Parathyroid adenoma (tissue), 2 donors: ENCODE data around the gene ATP8B1.

Source experiments
- H2AFZ ChIP-seq: fragments of 300-600 bp; sonication (generic); one replicate; pipeline ENCODE4 v1.7.0; 2017; ENCODE audit warnings: antibody characterized with exemption, mild to moderate bottlenecking
- H3K27ac ChIP-seq: fragments of 300-600 bp; sonication (generic); one replicate; pipeline ENCODE4 v1.7.0; 2017
- H3K27me3 ChIP-seq: fragments of 300-600 bp; sonication (generic); one replicate; pipeline ENCODE4 v1.7.0; 2017; ENCODE audit warnings: low read length; ENCODE audit not compliant: control insufficient read depth, insufficient read depth
- H3K36me3 ChIP-seq: fragments of 300-600 bp; sonication (generic); one replicate; pipeline ENCODE4 v1.7.0; 2017; ENCODE audit warnings: low read length; ENCODE audit not compliant: control insufficient read depth, insufficient read depth
- H3K4me1 ChIP-seq: fragments of 300-600 bp; sonication (generic); one replicate; pipeline ENCODE4 v1.7.0; 2017; ENCODE audit warnings: control low read depth
- H3K4me2 ChIP-seq: fragments of 300-600 bp; sonication (generic); one replicate; pipeline ENCODE4 v1.7.0; 2017; ENCODE audit warnings: low read length
- H3K4me3 ChIP-seq: fragments of 300-600 bp; sonication (generic); one replicate; pipeline ENCODE4 v1.7.0; 2017; ENCODE audit warnings: low read depth, low read length
- H3K79me2 ChIP-seq: fragments of 300-600 bp; sonication (generic); one replicate; pipeline ENCODE4 v1.7.0; 2017; ENCODE audit warnings: control low read depth
- H3K9ac ChIP-seq: fragments of 300-600 bp; sonication (generic); one replicate; pipeline ENCODE4 v1.7.0; 2017; ENCODE audit warnings: mild to moderate bottlenecking
- H3K9me3 ChIP-seq: fragments of 300-600 bp; sonication (generic); one replicate; pipeline ENCODE4 v1.7.0; 2017; ENCODE audit warnings: low read length; ENCODE audit not compliant: control insufficient read depth
- TF ChIP-seq, protein P1 (sequence below): fragments of 300-600 bp; sonication (generic); IDR thresholded peaks from one replicate; pipeline ENCODE4 v1.7.0; 2017; ENCODE audit warnings: antibody characterized with exemption, mild to moderate bottlenecking
- donor health status: primary hyperparathyroidism.

Gene ATP8B1

DNA sequence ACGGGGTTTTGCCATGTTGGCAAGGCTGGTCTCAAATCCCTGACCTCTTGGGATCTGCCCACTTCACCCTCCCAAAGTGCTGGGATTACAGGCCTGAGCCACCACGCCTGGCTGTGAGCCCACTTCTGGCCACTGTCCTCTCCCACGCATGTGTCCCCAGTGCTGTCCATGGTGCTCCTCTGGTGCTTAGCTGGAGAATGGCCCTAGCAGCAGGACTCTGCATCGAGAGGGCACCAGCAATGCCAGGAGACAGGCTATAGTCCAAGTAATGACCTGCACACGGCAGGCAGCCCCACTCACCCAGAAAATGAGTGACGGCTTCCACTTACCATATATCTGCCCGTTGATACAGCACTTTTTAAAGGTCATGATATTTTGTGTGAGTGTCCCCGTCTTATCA is 115.1 kb downstream of the ATP8B1 start:
- Histone ChIP-seq H3K27me3 (no peaks in the 10 kb centered on the region), H3K4me3 (no peak overlapping the region), H3K27ac (no peak overlapping the region), H3K9me3 (no peaks in the 10 kb centered on the region), H3K9ac (no peak overlapping the region), H3K4me1 (no peaks in the 10 kb centered on the region), H2AFZ (no peak overlapping the region), H3K4me2 (no peak overlapping the region), H3K79me2 (peaks cover 5% of the 10 kb centered on the region), H3K36me3 (no peaks in the 10 kb centered on the region)
- TF ChIP-seq, protein P1, sequence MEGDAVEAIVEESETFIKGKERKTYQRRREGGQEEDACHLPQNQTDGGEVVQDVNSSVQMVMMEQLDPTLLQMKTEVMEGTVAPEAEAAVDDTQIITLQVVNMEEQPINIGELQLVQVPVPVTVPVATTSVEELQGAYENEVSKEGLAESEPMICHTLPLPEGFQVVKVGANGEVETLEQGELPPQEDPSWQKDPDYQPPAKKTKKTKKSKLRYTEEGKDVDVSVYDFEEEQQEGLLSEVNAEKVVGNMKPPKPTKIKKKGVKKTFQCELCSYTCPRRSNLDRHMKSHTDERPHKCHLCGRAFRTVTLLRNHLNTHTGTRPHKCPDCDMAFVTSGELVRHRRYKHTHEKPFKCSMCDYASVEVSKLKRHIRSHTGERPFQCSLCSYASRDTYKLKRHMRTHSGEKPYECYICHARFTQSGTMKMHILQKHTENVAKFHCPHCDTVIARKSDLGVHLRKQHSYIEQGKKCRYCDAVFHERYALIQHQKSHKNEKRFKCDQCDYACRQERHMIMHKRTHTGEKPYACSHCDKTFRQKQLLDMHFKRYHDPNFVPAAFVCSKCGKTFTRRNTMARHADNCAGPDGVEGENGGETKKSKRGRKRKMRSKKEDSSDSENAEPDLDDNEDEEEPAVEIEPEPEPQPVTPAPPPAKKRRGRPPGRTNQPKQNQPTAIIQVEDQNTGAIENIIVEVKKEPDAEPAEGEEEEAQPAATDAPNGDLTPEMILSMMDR: no peak

DNA sequence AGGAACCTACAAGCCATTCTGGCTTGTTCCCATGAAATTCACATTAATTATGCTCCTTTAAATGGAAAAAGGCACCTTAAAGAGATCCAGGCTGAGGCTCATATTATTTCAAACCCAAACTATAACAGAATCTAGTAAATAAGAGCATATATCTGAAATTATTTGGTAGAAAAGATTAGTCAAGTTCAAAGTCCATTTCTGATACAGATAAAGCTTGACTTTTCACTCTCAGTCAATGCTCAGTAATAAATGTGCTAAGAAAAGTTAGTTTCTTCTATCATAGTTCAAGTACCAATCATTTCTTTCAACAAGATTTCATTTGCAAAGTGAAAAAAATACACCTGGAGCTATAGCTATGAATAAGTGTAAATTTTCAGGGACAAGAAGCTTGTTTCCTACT is 119.6 kb downstream of the ATP8B1 start:
- Histone ChIP-seq H3K27me3 (no peaks in the 10 kb centered on the region), H2AFZ (no peak overlapping the region), H3K36me3 (no peaks in the 10 kb centered on the region), H3K4me3 (no peak overlapping the region), H3K4me2 (no peak overlapping the region), H3K79me2 (no peaks in the 10 kb centered on the region), H3K4me1 (no peaks in the 10 kb centered on the region), H3K9ac (no peak overlapping the region), H3K9me3 (no peaks in the 10 kb centered on the region), H3K27ac (no peak overlapping the region)
- TF ChIP-seq, protein P1: no peak

DNA sequence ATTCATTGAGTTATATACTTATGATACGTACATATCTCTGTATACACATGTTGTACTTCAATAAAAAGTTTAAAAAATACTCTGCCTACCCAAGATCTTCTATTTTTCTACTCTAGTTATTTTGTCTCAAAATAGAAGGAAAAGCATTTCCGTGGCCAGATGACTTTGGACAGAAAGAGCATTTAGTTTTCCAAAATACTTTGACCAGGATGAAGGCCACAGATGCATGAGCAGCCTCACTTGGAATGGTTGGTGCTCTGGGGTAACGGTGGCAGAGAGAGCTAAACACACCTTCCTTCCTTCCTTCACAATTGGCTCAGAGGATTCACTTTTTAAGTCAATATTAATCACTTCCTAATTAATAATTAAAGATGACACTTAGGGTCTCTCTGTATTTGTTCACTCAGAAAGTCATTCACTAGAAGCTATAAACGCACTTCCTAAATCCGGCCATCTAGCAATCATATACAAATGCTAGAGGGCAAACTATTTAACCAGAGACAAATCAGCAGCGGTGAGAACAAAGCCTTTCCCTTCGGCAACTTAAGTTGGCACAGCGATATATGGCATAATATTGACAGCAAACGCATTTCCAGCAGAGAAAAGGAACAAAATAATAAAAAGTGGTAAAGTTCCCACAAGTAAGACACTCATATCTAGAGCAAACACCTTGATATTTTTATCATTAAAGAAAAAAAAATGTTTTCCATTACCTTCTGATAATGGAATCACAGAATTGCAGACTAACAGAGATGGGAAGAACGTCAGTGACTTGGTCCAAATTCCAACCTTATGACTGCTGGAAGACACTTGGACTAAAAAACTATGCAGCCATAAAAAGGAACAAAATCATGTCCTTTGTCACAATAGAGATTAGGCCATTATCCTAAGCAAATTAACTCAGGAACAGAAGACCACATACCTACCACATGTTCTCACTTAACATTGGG is 125.6 kb downstream of the ATP8B1 start:
- H3K9me3 ChIP-seq: no peaks in the 10 kb centered on the region
- H3K27ac ChIP-seq: no peak overlapping the region

DNA sequence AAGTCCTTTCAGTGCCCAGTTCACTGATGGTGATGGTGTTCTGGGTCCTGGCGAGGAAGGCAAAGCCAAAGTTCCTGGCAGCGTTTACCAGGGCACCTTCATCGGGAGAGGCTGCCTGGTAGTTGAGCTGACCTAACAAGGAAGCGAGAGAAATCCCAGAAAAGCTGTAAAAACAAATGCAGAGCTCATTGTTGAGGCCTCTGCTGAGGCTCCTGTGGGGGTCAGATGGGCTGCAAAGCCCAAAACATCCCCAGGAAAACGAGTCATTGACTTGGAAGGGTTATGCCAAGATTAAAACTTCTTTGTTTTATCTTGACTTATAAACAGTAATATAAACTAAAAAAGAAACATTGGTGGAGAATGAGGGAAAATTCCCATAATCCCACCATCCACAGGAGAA is 128.2 kb downstream of the ATP8B1 start:
- Histone ChIP-seq H3K4me1 (no peaks in the 10 kb centered on the region), H3K4me2 (no peak overlapping the region), H3K9ac (no peak overlapping the region), H3K27me3 (no peaks in the 10 kb centered on the region), H2AFZ (no peak overlapping the region), H3K27ac (no peak overlapping the region), H3K79me2 (peaks cover 7% of the 10 kb centered on the region), H3K36me3 (no peaks in the 10 kb centered on the region), H3K4me3 (no peak overlapping the region), H3K9me3 (no peaks in the 10 kb centered on the region)
- TF ChIP-seq, protein P1: no peak

More for the DNA sequence above, 125.6 kb downstream of the ATP8B1 start:
- Histone ChIP-seq H3K27me3 (no peaks in the 10 kb centered on the region), H2AFZ (no peak overlapping the region), H3K4me1 (no peaks in the 10 kb centered on the region), H3K36me3 (no peaks in the 10 kb centered on the region), H3K79me2 (no peaks in the 10 kb centered on the region), H3K4me2 (no peak overlapping the region), H3K9ac (no peak overlapping the region), H3K4me3 (no peak overlapping the region)
- TF ChIP-seq, protein P1: no peak
